Measurements from ENCODE around the gene CDR2L. TPM values are rescaled to one million over a fixed set of nuclear protein-coding genes. Genes with fewer than 3 reads are reported as not detected.
"Not testable (repeated sequence)": the region's sequence is repeated elsewhere in the genome, so short reads cannot be mapped to it uniquely, and the experiment has no call there.

CDR2L gene
- total RNA-seq, 1 donor from 2014 or later = 19.1 TPM

GRCh38 chr17:75011401-75012095 lies 24.1 kb downstream of the CDR2L start:
- peak; percentile 62 for DNase-seq

GRCh38 chr17:75012096-75012345 lies 24.6 kb downstream of the CDR2L start:
- DNase-seq = no peak

DNA sequence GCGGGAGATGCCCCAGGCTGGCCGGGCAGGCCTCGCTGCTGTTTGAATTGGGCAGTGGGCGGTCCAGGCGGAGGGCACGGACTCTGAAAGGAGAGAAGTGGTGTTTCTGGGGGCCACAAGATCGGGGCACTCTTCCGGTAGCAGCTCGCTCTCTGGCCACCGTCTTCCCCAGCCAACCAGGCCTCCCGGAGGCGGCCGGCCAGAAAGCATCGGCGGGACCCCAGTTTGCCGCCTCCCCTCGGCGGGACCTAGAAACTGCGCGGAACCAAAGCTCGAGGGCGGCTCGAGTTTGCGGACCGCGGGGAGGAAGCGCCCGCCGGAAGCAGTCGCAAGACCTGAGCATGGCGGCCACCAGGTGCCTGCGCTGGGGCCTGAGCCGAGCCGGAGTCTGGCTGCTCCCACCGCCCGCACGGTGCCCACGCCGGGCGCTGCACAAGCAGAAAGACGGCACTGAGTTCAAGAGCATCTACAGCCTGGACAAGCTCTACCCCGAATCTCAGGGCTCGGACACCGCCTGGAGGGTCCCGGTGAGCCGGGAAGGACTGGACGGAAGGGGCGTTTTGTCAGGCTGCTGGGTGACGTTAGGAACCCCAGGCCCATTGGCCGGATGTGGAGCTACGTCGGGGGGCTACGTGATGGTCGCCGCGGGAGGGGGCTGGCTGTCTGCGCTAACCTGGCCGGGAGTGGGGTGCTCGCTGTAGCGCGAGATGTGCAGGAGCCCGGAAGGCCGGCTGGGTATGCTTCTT lies 25.1 kb downstream of the CDR2L start, which contains the start of gene MRPL58:
TSS of gene MRPL58 (plus strand) at position 325 of the 746 bp plus-strand sequence. CDS start at position 342, 17 bp downstream.
- DNase-seq = peak; percentile 91

DNA sequence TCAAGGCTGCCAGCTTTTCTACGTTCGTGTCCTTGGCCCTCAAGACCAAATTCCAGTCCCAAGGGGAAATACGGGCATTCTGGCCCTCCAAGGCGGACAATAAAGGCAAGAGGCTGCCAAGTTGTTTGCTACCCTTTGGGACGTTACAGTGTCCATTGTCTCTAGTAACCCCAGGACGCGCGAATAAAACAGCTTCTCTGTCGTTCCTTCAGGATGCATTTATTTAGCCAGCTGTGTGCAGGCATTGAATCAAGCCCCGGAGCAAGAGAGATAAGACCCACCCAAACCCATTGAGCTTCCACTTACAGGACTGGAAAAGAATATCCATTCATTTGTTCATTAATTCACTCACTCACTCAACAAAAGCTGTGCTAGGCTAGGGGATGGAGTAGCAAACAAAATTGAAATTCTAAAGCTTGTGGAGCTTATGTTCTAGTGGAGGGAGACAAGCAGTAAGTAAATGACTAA lies 25.7 kb downstream of the CDR2L start:
- no peak for DNase-seq

DNA sequence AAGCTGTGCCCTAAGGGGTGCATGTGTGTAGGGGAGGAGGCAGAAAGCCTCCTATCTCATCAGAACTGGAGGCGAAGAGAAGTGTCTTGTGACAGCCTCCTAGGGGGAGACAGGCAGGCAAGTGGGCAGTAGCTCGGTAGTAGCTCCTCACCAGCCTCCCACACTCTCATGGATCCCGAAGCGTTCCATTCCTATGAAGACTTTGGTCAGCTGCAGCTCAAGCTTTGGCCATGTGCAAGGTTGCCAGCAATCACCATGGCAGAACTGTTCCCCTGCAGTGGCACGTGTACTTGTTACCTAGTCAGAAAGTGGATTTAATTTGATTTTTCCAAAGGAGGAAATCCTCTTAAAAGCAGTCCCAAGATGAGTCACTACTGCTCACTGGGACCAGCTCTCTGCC lies 31.7 kb downstream of the CDR2L start:
- no peak for DNase-seq

DNA sequence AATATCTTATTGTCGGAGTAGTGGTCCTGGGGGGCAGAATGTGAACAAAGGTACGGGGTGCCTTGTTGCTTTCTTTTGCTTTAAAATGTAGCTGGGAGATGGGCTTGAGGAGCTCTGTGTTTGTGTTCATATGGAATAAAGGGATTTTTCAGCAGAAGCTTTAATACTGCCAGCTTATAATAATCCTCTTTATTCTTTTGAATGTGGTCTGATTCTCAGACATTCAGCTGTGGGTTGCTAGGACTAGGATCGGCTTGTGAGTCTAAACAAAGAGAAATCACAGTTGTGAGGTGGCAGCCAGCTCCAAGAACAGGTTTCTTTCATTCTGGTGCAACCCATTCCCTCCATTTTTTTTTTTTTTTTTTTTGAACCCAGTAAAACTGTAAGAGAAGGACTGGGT lies 32.3 kb downstream of the CDR2L start:
- DNase-seq = no peak

GRCh38 chr17:75020331-75021110 lies 33.1 kb downstream of the CDR2L start:
- no peak for DNase-seq

DNA sequence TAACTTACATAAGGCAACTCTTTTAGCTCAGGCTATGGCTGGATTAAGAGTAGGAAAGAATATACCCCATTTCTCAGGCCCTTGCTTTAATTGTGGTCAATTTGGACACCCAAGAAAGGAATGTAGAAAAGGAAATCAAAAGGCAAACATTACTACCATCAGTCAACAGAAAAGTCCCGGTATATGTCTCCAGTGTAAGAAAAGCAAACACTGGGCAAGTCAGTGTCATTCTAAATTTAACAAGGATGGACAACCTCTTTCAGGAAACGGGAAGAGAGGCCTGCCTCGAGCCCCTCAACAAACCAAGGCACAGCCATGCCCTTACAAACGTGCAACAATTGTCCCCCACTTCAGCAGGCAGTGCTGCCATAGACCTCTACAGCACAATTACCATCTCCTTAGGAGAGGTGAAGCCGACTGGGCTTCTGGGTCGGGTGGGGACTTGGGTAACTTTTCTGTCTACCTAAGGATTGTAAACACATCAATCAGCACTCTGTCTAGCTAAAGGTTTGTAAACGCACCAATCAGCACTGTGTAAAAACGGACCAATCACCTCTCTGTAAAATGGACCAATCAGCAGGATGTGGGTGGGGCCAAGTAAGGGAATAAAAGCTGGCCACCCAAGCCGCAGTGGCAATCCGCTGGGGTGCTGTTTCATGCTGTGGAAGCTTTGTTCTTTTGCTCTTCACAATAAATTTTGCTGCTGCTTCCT lies 37.4 kb downstream of the CDR2L start:
- no peak for DNase-seq

- DNase-seq = not testable (repeated sequence)
These were observed 37.9 kb downstream of the CDR2L start for GRCh38 chr17:75025398-75025734.

- not testable (repeated sequence) for DNase-seq
These were observed 39.2 kb downstream of the CDR2L start for GRCh38 chr17:75026650-75027049.

- DNase-seq = no peak
These were observed 42.7 kb downstream of the CDR2L start for GRCh38 chr17:75030161-75030560.

- peak; percentile 71 for DNase-seq
These were observed 44.7 kb downstream of the CDR2L start for GRCh38 chr17:75031972-75032719.

DNA sequence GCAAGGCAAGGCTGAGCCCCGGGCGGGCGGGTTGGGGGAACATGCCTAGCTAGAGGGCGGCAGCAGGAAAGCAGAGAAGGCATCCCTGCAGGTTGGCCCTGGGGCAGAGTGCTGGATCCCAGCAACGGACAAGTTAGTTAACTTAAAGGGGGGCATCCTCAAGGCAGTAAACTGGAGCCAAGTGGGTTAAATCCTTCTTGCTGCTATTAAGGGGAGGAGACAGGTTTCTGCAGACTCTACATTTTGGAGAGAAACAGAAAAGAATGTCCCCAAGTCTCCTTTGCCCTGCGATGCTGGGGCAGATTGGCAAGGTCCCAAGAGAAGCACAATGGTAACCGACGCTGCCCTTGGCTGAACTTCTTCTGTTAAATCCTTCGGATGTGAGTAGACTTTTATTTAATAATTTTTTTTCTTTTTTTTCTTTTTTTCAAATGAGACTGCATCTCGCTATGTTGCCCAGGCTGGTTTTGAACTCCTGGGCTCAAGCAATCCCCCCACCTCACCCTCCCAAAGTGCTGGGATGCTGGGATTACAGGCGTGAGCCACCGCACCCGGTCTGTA lies 45.4 kb downstream of the CDR2L start:
- DNase-seq = peak; percentile 60

DNA sequence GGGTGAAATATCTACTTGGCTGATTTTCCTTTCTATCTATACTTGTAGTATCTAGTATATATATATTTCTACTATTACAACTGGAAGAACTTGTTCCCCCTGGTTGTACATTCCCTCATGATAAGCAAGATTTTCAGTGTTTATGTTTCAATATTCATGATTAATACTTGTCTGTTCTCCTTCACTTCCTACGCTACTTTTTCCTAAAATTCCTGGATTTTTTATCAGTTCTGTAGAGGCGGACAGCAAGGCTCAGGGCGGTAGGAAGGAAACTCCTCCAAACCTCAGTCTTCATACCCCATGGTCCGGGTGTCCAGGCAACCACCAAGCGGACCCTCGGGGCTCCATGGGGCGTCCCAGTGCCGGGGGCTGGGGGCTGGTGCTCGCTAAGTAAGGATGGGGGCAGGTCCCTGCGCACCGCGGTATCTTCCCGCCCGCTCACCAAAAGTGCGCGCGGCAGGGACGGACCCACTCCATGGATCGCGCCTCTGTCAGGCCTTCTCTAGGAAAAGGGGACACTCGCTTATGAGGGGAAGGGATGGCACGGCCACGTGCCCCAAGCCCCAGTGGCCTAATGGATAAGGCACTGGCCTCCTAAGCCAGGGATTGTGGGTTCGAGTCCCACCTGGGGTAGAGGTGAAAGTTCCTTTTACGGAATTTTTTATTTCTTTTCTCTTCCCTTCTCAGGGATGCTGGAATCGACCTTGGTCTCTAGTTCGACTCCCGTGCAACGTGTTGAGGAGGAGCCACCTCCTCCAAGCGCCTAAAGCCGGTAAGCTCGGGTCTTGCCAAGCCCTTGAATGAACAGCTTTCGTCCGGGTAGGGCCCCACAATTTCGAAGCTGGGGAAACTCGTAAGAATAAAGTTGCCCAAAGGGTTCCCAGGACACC lies 46.2 kb downstream of the CDR2L start:
- peak; percentile 94 for DNase-seq

- peak; percentile 90 for DNase-seq
These were observed 46.9 kb downstream of the CDR2L start for GRCh38 chr17:75034236-75034908.

DNA sequence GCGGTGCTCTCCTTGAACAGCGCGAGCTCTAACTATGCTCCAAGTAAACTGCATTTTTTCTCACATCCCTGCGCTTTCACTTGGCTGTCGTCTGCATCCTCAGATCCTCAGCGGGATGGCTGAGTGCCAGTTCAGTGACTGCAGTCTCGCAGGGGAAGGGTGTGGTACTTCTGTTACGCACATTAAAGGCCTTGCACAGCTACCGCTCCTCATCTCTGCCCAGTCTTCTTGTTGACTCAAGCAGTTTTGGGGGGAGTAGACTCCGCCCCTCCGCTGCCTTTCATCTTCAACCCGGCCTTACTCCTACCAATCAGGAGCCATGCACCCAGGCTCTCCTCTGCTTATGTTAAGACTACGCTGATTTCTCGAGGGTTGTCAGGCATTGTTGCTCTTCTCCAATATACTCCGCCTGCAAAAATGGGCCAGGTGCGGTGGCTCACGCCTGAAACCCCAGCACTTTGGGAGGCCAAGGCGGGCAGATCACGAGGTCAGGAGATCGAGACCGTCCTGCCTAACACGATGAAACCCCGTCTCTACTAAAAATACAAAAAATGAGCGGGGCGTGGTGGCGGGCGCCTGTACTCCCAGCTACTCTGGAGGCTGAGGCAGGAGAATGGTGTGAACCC lies 49.3 kb downstream of the CDR2L start:
- peak; percentile 86 for DNase-seq

DNA sequence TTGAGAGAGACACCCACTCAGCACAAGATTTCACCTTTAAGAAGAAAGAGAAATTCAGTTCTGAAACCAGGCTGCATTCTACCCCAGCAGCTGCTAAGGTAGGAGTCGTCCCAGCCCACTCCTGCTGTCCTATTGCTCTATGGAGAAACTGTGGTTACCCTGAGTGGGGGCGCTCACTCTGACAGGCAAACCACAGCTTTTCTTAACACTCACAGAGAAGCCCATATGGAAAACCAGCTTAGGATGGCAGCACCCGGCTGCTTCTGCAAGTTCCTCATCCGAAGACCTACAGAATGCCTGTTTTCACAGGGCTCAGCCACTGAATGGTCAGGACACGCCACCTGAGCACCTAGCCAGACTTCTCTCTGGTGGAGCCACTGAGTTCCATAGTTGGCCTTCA lies 51.8 kb downstream of the CDR2L start:
- DNase-seq = no peak

DNA sequence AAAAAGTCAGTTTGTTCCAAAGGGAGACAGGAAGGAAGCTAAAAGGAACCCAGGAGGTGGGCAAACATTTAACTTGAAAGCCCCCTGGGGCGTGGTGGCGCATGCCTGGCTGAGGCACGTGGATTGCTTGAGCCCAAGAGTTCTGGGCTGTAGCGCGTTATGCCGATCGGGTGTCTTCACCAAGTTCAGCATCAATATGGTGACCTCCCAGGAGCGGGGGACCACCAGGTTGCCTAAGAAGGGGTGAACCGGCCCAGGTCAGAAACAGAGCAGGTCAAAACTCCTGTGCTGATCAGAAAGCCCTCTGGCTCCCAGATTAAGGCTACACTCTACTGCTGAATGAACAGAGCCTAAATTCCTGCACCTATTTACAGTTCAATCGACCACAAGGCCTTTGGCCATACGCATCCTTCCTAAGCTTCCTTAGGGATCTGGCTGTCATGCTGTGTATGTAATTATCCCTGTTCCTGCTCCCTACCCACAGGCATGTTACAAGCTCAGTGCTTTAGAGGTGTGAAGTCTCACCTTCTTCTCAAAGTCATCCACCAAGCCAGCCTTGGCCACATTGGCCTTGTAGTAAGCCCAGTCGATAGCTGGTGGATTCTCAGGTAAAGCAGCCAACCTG lies 54.3 kb downstream of the CDR2L start:
- DNase-seq = no peak

DNA sequence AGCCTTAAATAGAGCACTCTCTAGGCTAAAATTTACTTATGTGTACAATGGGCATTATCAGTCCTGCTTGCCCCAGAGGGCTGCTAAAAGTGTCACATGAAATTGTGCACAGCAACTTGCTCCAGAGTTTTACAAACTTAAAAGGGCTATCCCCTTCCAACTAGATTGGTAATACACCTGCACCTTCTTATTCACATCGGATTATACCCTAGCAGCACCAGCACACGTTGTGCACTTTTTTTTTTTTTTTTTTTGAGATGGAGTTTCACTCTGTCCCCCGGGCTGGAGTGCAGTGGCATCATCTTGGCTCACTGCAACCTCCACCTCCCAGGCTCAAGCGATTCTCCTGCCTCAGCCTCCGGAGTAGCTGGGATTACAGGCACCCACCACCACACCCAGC lies 56.4 kb downstream of the CDR2L start:
- DNase-seq = not testable (repeated sequence)
